ENCODE results near the gene VTCN1. TPM values are rescaled to one million over a fixed set of nuclear protein-coding genes. Genes with fewer than 3 reads are reported as not detected.

Gene VTCN1
- total RNA-seq, 3 donors from 2014 or later = 0.16 to 97.0 (median 52.1) TPM

DNA sequence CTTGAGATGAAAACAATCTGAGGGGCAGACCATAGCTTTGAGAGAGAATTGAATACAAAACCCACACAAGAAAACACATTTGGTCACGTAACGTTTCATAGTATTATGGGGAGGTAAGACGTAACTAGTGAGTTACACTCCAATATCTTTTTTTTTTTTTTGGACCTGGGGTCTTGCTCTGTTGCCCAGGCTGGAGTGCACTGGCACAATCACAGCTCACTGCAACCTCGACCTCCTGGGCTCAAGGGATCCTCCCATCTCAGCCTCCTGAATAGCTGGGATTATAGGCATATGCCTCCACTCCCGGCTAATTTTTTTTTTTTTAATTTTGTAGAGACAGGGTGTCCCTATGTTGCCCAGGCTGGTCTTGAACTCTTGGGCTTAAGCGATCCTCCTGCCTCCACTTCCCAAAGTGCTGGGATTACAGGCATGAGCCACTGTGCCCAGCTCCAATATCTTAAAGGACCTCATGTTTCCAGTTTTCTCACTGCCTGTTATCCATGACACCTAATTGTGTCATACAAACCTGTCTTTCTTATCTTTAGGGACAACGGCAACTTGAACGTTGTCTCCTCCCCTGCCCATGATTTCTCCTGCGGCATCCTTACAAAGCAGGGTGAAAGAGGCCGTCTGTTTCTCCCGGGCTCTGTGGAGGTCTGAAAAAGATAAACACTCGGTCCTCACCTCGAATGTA is 94.5 kb downstream of the VTCN1 start:
- TF ChIP-seq POLR2A (IDR thresholded peaks at IDR 0.05) (no peak), POLR2AphosphoS5 (IDR thresholded peaks at IDR 0.05) (no peak)
- TF ChIP-seq, protein P1, sequence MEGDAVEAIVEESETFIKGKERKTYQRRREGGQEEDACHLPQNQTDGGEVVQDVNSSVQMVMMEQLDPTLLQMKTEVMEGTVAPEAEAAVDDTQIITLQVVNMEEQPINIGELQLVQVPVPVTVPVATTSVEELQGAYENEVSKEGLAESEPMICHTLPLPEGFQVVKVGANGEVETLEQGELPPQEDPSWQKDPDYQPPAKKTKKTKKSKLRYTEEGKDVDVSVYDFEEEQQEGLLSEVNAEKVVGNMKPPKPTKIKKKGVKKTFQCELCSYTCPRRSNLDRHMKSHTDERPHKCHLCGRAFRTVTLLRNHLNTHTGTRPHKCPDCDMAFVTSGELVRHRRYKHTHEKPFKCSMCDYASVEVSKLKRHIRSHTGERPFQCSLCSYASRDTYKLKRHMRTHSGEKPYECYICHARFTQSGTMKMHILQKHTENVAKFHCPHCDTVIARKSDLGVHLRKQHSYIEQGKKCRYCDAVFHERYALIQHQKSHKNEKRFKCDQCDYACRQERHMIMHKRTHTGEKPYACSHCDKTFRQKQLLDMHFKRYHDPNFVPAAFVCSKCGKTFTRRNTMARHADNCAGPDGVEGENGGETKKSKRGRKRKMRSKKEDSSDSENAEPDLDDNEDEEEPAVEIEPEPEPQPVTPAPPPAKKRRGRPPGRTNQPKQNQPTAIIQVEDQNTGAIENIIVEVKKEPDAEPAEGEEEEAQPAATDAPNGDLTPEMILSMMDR (IDR thresholded peaks at IDR 0.05) = no peak
- H3K27ac ChIP-seq = no peak overlapping the region
- no peak for DNase-seq (ENCODE audit: low spot score in 2 of 2)
- no peak overlapping the region for H3K4me3 ChIP-seq
- intact Hi-C loops (cut with DNase I; ENCODE audit: low total_unique reads) = no loop called here
- no peaks in the 10 kb centered on the region for H3K9me3 ChIP-seq
- H3K36me3 ChIP-seq = no peaks in the 10 kb centered on the region
- no peaks in the 10 kb centered on the region for H3K27me3 ChIP-seq
- H3K4me1 ChIP-seq = peaks cover 3 to 7% of the 10 kb centered on the region in 2 donors

DNA sequence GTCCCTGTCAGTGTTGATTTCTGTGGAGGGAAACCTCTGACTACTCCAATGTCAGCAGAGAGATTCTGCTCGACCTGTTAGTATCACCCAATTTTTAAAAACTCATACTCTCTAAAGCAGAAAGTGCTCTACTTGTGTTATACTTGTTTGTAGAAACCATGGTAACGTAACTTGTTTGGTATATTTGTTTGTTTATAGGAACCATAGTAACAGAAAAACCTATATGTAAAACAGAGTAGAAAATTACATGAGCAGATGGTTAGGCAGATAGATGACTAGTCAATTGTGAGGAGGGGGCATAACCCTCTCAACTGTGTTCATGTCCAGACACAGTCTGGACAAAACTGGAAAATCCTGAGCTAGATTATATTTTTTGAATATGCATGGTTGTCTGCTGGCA is 95.8 kb downstream of the VTCN1 start:
- no peak overlapping the region for H3K4me3 ChIP-seq
- DNase-seq (ENCODE audit: low spot score in 2 of 2) = no peak
- H3K4me1 ChIP-seq = no peaks in the 10 kb centered on the region
- no peak overlapping the region for H3K27ac ChIP-seq
- H3K27me3 ChIP-seq = no peaks in the 10 kb centered on the region
- no peaks in the 10 kb centered on the region for H3K9me3 ChIP-seq
- intact Hi-C loops (cut with DNase I; ENCODE audit: low total_unique reads) = no loop called here
- H3K36me3 ChIP-seq = no peaks in the 10 kb centered on the region
- TF ChIP-seq POLR2A (IDR thresholded peaks at IDR 0.05) (no peak), POLR2AphosphoS5 (IDR thresholded peaks at IDR 0.05) (no peak)
- TF ChIP-seq, protein P1 (IDR thresholded peaks at IDR 0.05) = no peak

DNA sequence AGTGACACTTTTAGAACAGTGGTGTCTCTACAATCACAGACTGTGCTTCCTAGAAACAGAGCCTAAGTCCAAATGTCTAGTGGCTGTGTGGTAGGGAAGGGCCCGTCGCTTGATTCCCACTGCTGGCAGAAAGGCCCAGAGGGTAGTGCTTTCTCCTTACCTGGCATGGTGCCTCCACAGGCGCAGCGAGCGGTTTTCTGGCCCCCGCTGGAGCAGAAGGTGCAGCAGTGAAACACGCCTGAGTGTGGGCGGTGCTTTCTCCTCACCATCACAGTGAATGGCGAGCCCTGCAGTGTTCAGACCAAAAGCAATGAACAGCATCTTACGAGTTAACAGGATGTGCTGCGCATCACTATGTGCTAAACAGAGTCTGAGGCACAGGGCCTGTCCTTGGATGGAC is 97.5 kb downstream of the VTCN1 start:
- H3K27me3 ChIP-seq = no peaks in the 10 kb centered on the region
- no peaks in the 10 kb centered on the region for H3K4me1 ChIP-seq
- H3K36me3 ChIP-seq = no peaks in the 10 kb centered on the region
- TF ChIP-seq POLR2A (IDR thresholded peaks at IDR 0.05) (no peak), POLR2AphosphoS5 (IDR thresholded peaks at IDR 0.05) (no peak)
- TF ChIP-seq, protein P1 (IDR thresholded peaks at IDR 0.05) = no peak
- no peak overlapping the region for H3K27ac ChIP-seq
- no peak overlapping the region for H3K4me3 ChIP-seq
- DNase-seq (ENCODE audit: low spot score in 2 of 2) = no peak
- intact Hi-C loops (cut with DNase I; ENCODE audit: low total_unique reads) = no loop called here
- no peaks in the 10 kb centered on the region for H3K9me3 ChIP-seq

DNA sequence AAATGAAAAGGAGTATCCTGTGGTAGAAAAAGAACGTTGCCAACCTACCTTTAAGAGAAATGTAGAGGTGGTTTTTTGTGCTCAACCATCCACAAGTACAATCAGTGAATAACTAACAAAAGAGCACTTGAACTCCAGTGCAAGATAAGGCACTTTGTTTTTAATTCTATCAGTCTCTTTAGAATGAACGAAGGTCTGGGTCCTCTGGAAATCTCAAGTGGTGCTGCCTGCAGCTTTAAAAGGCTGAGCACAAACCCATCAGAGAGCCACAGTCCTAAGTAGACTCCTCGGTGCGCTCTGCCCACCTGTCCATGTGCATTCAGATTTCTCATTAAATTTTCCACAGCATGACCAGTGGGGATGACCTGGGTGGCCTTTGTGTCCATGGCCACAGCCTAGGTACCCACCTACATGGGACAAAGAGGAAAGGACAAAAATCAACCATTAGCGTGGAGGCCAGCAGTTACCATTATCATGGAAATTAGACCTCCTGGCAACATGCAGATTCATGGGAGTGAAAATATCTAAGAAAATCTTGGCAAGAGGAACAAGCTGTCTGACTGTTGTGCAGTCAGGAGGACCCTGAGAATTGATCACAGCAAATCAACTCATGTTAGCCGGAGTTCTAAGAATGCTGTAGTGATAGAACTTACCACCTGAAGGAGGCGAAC is 98.5 kb downstream of the VTCN1 start:
- H3K36me3 ChIP-seq = no peaks in the 10 kb centered on the region
- intact Hi-C loops (cut with DNase I; ENCODE audit: low total_unique reads) = no loop called here
- H3K27ac ChIP-seq = no peak overlapping the region
- TF ChIP-seq, protein P1 (IDR thresholded peaks at IDR 0.05) = no peak
- TF ChIP-seq POLR2A (IDR thresholded peaks at IDR 0.05) (no peak), POLR2AphosphoS5 (IDR thresholded peaks at IDR 0.05) (no peak)
- no peak overlapping the region for H3K4me3 ChIP-seq
- DNase-seq (ENCODE audit: low spot score in 2 of 2) = no peak
- H3K27me3 ChIP-seq = no peaks in the 10 kb centered on the region
- H3K9me3 ChIP-seq = no peaks in the 10 kb centered on the region
- no peaks in the 10 kb centered on the region for H3K4me1 ChIP-seq

DNA sequence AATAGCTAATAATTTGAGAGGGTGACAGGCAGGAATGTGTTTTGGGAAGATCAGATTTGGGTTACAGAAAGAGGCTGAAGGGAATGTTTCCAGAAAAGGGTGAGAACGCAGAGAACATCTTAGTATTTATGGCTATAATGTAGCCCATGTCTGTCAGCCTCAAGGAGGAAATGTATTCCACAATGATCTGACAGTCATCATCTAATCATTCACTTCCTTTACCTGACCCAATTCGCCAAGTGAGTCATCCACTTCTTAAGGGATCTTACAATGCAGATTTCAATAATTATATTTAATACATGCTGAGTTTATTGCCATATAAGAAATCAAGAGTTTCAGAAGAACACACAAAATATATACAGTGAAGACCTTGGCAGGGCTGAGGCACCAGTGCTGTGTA is 100.0 kb downstream of the VTCN1 start:
- no peak for TF ChIP-seq POLR2AphosphoS5 (IDR thresholded peaks at IDR 0.05)
- TF ChIP-seq, protein P1 (IDR thresholded peaks at IDR 0.05) = no peak
- TF ChIP-seq POLR2A (IDR thresholded peaks at IDR 0.05) = no peak
- intact Hi-C loops (cut with DNase I; ENCODE audit: low total_unique reads) = no loop called here
- Histone ChIP-seq H3K9me3 (no peaks in the 10 kb centered on the region), H3K27me3 (no peaks in the 10 kb centered on the region), H3K4me1 (no peaks in the 10 kb centered on the region), H3K36me3 (no peaks in the 10 kb centered on the region), H3K4me3 (no peak overlapping the region), H3K27ac (no peak overlapping the region)
- DNase-seq (ENCODE audit: low spot score in 2 of 2) = no peak
